Choroid plexus epithelial cell (primary cell): ENCODE data around the gene PAIP2.

Source experiments
- DNase-seq: peaks from one replicate; pipeline ENCODE4 v3.0.0-alpha.2; 2010; ENCODE audit warnings: low read depth
- H3K4me3 ChIP-seq: 2 replicates; pipeline ENCODE4 v1.5.1; 2011; ENCODE audit warnings: low read depth, mild to moderate bottlenecking, control low read depth, low read length, moderate library complexity
- CTCF ChIP-seq: conservative IDR thresholded peaks from 2 replicates; pipeline ENCODE4 v1.5.1; 2011; ENCODE audit warnings: low read depth, mild to moderate bottlenecking, control low read depth, inconsistent platforms, low read length, moderate library complexity

Gene PAIP2

GRCh38 chr5:139368613-139369012, 27.0 kb downstream of the PAIP2 start:
- no peak overlapping the region for H3K4me3 ChIP-seq
- peak; percentile 45 for DNase-seq
- peak; percentile 18 for TF ChIP-seq CTCF

GRCh38 chr5:139369181-139369580, 27.5 kb downstream of the PAIP2 start:
- no peak for TF ChIP-seq CTCF
- no peak overlapping the region for H3K4me3 ChIP-seq
- peak; percentile 87 for DNase-seq

- DNase-seq, result no peak
- no peak overlapping the region for H3K4me3 ChIP-seq
- TF ChIP-seq CTCF, result no peak
Observed at GRCh38 chr5:139371482-139372435, 30.1 kb downstream of the PAIP2 start.

GRCh38 chr5:139374909-139375308, 33.3 kb downstream of the PAIP2 start:
- no peak for DNase-seq
- H3K4me3 ChIP-seq, result no peak overlapping the region
- TF ChIP-seq CTCF, result no peak

- TF ChIP-seq CTCF, result no peak
- no peak overlapping the region for H3K4me3 ChIP-seq
- no peak for DNase-seq
Observed at GRCh38 chr5:139376364-139376763, 34.7 kb downstream of the PAIP2 start.

- DNase-seq, result no peak
- H3K4me3 ChIP-seq, result no peak overlapping the region
- TF ChIP-seq CTCF, result no peak
Observed at GRCh38 chr5:139377226-139377625, 35.6 kb downstream of the PAIP2 start.
